Colonic mucosa (tissue), 4 donors: ENCODE measurements around the gene SLC22A31. TPM values are rescaled to one million over a fixed set of nuclear protein-coding genes. Genes with fewer than 3 reads are reported as not detected.

ENCODE experiments used
- DNase-seq: peaks from one replicate; pipeline ENCODE4 v3.0.0-alpha.2; 2020
- H3K27ac ChIP-seq: fragments of 200-600 bp; one replicate; pipeline ENCODE4 v1.8.0; 2021
- H3K27me3 ChIP-seq: fragments of 200-600 bp; one replicate; pipeline ENCODE4 v1.8.0; 2021
- H3K36me3 ChIP-seq: fragments of 200-600 bp; one replicate; pipeline ENCODE4 v1.8.0; 2021
- H3K4me1 ChIP-seq: fragments of 200-600 bp; one replicate; pipeline ENCODE4 v1.8.0; 2021; ENCODE audit warnings: mild to moderate bottlenecking
- H3K4me3 ChIP-seq: fragments of 200-600 bp; one replicate; pipeline ENCODE4 v1.8.0; 2021
- H3K9ac ChIP-seq, 2 donors: one replicate each; pipeline ENCODE4 v1.7.0; 2013; ENCODE audit warnings: control low read depth in 2 of 2, low read depth in 2 of 2, low read length in 2 of 2
- H3K9me3 ChIP-seq: fragments of 200-600 bp; one replicate; pipeline ENCODE4 v1.8.0; 2021
- CTCF ChIP-seq: fragments of 200-600 bp; IDR thresholded peaks from one replicate; pipeline ENCODE4 v1.8.0; 2022; ENCODE audit warnings: antibody characterized with exemption, mild to moderate bottlenecking
- intact Hi-C: fragments of 100-400 bp; cut with DNase I; formaldehyde crosslinking; loops from one replicate; pipeline ENCODE4 v1.14.1; 2022
- total RNA-seq, 2 donors: library from RNA; stranded (reverse); fragmentation: NEBNext Ultra II Directional in 1 of 2; extraction: Animal tissue kit (Norgen Biotek cat#: 25700) in 1 of 2; gene quantifications; one replicate each; pipeline ENCODE4 v1.2.1, GENCODE V29; 2021
- donor health status: healthy.
- donor health status: DM: no; HTN: no; CAD: no.
- donor health status: DM: no; HTN: no; CAD: no.

Gene SLC22A31
- total RNA-seq, 2 donors from 2014 or later, result 1.3 TPM; not detected in 1

- Histone ChIP-seq H3K9ac (no peak overlapping the region), H3K27ac (no peak overlapping the region), H3K36me3 (no peaks in the 10 kb centered on the region), H3K4me3 (no peak overlapping the region), H3K4me1 (no peaks in the 10 kb centered on the region), H3K27me3 (peaks cover 45% of the 10 kb centered on the region), H3K9me3 (no peaks in the 10 kb centered on the region)
- no peak for TF ChIP-seq CTCF
- intact Hi-C loops, result no loop called here
- DNase-seq, result no peak
These were observed 2.3 kb upstream of the SLC22A31 start for GRCh38 chr16:89202422-89203215.

DNA sequence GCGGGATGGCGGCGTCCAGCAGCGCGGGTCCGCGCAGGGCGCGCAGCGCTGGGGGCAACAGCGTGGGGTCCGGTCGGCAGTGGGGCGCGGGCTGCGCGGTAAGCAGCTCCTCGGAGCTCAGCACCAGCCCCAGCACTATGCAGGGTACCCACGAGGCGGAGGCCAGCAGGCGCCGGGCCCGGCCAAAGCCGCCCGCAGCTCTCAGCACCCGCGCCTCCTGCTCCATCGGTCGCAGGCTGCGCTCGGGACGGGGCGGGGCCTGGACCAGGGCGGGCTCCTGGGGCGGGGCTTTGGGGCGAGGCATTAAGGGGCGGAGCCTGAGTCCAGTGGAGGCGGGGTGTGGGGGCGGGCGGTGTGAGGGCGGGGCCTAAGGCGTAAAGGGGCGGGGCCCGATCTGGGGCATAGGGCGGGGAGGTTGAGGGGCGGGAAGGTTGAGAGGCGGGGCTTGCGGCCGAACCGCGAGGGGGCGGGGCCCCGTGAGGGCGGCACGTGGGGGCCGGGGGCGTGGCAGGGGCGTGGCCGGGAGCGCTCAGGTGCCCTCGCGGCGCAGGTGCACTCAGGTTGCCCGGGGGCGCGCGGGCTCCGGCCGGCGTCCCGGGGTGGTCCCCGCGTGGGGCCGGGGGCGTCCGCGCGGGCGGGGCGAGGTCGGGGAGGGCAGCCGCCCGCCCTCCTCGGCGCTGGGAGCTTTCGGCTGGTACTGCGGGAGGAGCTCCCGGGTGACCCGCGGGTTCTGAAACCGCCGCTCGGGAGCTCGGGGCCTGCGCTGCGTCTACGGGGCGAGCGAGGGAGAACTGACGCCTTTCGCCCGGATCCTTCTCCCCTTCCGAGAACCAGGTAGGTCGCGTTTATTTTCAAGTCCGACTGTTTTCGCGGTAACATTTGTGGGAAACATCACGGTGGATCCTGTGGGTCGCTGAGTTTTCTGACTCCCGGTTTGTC is 1.4 kb upstream of the SLC22A31 start:
- peak; percentile 93 for DNase-seq
- Histone ChIP-seq H3K36me3 (no peaks in the 10 kb centered on the region), H3K9me3 (no peaks in the 10 kb centered on the region), H3K9ac (no peak overlapping the region), H3K27ac (no peak overlapping the region), H3K27me3 (peaks cover 45% of the 10 kb centered on the region), H3K4me1 (no peaks in the 10 kb centered on the region), H3K4me3 (no peak overlapping the region)
- TF ChIP-seq CTCF, result no peak
- intact Hi-C loops, result no loop called here

DNA sequence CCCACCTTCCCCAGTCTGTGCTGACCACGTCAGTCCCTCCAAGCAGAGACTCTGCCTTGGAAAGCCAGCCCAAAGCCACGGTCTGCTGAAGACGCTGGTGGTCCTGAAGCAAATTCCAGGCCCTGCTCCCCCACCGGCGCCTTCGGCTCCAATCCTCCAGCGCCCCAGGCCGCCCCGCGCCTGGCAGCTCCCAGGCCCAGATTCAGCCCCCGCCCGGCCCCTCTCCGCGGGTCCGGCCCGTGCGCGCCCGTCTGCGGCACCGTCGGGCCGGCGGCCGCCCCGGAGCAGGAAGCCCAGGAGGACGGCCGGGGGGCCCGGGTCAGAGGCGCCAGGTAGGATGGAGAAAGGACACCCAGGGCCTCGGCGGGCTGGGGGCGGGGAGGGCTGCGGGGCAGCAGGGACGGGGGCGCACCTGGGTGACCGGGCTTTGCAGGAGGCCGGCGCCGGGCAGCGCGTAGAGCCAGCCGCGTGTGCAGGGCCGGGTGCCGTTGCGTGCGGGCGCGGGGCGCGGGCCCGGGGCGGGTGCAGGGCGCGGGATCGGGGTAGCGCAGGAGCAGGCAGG is 594 bp upstream of the SLC22A31 start:
- Histone ChIP-seq H3K27ac (no peak overlapping the region), H3K9ac (no peak overlapping the region)
- no peak for DNase-seq

GRCh38 chr16:89199241-89200123 is 855 bp downstream of the SLC22A31 start:
- H3K4me1 ChIP-seq, result no peaks in the 10 kb centered on the region
- H3K27me3 ChIP-seq, result peaks cover 45% of the 10 kb centered on the region
- DNase-seq, result no peak
- H3K27ac ChIP-seq, result no peak overlapping the region
- no peak overlapping the region for H3K9ac ChIP-seq
- no peak for TF ChIP-seq CTCF
- no peaks in the 10 kb centered on the region for H3K9me3 ChIP-seq
- no peak overlapping the region for H3K4me3 ChIP-seq
- no peaks in the 10 kb centered on the region for H3K36me3 ChIP-seq
- intact Hi-C loops, result no loop called here

More for the DNA sequence above, 594 bp upstream of the SLC22A31 start:
- TF ChIP-seq CTCF, result no peak
- peaks cover 45% of the 10 kb centered on the region for H3K27me3 ChIP-seq
- H3K36me3 ChIP-seq, result no peaks in the 10 kb centered on the region
- no peaks in the 10 kb centered on the region for H3K9me3 ChIP-seq
- no peaks in the 10 kb centered on the region for H3K4me1 ChIP-seq
- H3K4me3 ChIP-seq, result no peak overlapping the region
- intact Hi-C loops, result no loop called here
